HCT116 (cell line): ENCODE measurements around the gene HIF1A.

Experiments
- JUND ChIP-seq: IDR thresholded peaks from 2 replicates; pipeline ENCODE4 v1.6.1; 2012
- TCF7L2 ChIP-seq: IDR thresholded peaks from 2 replicates; pipeline ENCODE4 v1.7.0; 2011; ENCODE audit warnings: borderline replicate concordance, inconsistent platforms; ENCODE audit not compliant: insufficient read depth, insufficient read length; ENCODE audit errors: extremely low read depth
- TF ChIP-seq, protein P1 (sequence below): IDR thresholded peaks from 2 replicates; pipeline ENCODE4 v1.6.1; 2011; ENCODE audit warnings: mild to moderate bottlenecking, low read length, moderate library complexity; ENCODE audit not compliant: insufficient replicate concordance; ENCODE audit errors: extremely low read depth

DNA sequence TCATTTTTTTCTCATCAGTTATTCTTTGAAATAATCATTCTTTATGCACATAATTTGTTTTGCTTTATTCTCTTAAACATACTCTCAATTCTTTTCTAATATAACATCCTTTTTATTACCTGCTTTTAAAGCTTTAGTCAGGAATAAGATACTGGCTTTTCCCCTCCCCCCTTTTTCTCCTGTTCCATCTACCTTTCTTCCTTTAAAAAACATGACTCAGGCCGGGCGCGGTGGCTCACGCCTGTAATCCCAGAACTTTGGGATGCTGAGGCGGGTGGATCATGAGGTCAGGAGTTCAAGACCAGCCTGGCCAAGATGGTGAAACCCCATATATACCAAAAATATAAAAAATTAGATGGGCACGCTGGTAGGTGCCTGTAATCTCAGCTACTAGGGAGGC is 25.4 kb downstream of the HIF1A start:
- no peak for TF ChIP-seq TCF7L2
- TF ChIP-seq, protein P1, sequence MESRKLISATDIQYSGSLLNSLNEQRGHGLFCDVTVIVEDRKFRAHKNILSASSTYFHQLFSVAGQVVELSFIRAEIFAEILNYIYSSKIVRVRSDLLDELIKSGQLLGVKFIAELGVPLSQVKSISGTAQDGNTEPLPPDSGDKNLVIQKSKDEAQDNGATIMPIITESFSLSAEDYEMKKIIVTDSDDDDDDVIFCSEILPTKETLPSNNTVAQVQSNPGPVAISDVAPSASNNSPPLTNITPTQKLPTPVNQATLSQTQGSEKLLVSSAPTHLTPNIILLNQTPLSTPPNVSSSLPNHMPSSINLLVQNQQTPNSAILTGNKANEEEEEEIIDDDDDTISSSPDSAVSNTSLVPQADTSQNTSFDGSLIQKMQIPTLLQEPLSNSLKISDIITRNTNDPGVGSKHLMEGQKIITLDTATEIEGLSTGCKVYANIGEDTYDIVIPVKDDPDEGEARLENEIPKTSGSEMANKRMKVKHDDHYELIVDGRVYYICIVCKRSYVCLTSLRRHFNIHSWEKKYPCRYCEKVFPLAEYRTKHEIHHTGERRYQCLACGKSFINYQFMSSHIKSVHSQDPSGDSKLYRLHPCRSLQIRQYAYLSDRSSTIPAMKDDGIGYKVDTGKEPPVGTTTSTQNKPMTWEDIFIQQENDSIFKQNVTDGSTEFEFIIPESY = no peak
- TF ChIP-seq JUND = no peak
